GM08714 (cell line): ENCODE results near the gene CALHM6.

ENCODE experiments used
- H3K4me3 ChIP-seq: fragments of 200-500 bp; sonication (Bioruptor generic); 2 replicates; pipeline ENCODE4 v1.5.1; 2014; ENCODE audit warnings: mild to moderate bottlenecking, low read length, inconsistent platforms
- ZNF274 ChIP-seq: IDR thresholded peaks from 2 replicates; pipeline ENCODE4 v1.6.1; 2012; ENCODE audit warnings: mild to moderate bottlenecking, low read depth, low read length

Gene CALHM6

DNA sequence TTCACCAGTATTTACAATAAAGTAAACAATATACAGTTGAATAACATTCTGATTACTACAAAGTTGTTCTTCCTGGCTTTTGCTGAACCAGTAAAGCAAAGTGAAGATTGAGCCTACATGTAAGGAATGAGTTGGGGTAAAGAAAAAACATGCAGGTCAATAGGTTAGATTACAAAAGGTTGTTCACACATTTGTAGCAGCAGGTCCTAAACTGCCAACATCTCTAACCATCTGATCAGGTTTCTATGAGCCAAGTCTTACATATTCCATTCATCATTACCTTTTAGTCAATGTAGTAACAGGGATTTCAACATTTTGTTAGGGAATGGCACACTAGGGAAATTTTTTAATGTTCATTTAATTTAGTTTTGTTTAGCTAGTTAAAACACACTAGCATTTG is 9.3 kb upstream of the CALHM6 start:
- H3K4me3 ChIP-seq: no peak overlapping the region
- no peak for TF ChIP-seq ZNF274

DNA sequence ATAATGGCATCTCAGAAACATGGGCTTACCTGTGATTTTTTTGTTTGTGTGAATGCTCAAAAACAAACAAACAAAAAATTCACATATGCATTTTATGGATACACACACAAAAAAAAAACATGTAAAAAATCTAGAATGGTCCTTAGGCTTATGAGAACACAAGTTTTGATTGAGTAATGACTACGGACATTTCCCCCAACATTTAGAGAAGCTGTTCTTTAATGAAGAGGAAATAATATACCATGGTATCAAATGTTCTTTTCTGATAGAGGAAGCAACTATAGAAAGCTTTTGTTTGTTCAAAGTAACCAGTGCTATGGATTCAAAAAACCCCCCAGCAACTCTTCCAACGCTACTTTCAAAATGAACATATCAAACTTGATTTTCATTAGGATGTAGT is 8.6 kb upstream of the CALHM6 start:
- no peak for TF ChIP-seq ZNF274
- H3K4me3 ChIP-seq: no peak overlapping the region

DNA sequence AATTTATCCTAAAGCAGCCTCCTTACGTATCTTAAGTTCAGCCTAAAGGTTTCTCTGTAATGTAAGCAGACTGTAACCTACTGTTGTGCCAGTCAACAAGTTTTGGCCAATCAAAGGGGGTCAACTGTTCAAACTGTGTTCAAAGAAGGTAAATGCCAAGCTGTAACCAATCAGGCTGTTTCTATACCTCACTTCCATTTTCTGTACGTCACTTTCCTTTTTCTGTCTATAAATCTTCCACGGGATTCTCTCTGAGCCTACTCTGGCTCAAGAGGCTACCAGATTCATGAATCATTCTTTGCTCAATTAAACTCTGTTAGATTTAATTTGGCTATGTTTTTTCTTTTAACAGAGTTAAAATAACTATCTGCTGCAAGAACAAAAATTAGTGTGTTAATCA is 5.1 kb upstream of the CALHM6 start:
- no peak for TF ChIP-seq ZNF274
- H3K4me3 ChIP-seq: no peak overlapping the region

- TF ChIP-seq ZNF274: no peak
- H3K4me3 ChIP-seq: no peak overlapping the region
Observed at GRCh38 chr6:116456927-116457326, 4.2 kb upstream of the CALHM6 start.

- no peak overlapping the region for H3K4me3 ChIP-seq
- TF ChIP-seq ZNF274: no peak
Observed at GRCh38 chr6:116458264-116458663, 2.9 kb upstream of the CALHM6 start.

DNA sequence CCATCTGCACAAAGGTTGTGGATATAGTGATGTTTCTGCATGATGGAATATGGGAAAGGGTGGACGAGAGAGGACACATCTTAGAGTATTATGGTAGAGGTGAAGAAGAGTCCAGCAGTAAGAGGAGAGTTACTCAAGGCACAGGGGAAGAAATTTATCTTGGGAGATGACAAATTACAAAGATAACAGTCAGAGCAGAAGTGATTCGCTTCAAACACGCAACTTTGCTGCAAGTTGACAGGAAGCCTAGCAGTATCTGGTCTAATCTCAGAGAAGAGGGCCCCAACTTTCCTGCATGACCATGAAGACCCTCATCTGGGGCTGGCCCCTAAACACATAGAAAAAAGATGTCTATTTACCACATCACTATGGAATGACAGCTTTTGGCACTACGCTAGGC is 1.2 kb upstream of the CALHM6 start:
- no peak for TF ChIP-seq ZNF274
- H3K4me3 ChIP-seq: no peak overlapping the region

- H3K4me3 ChIP-seq: peak overlapping the region; percentile 51; the same call in 1 of the 2 replicates
- no peak for TF ChIP-seq ZNF274
Observed at GRCh38 chr6:116461932-116462885, 1.0 kb downstream of the CALHM6 start.

GRCh38 chr6:116463301-116463700 is 2.1 kb downstream of the CALHM6 start:
- H3K4me3 ChIP-seq: no peak overlapping the region
- no peak for TF ChIP-seq ZNF274

- H3K4me3 ChIP-seq: no peak overlapping the region
- TF ChIP-seq ZNF274: no peak
Observed at GRCh38 chr6:116465246-116465645, 4.1 kb downstream of the CALHM6 start.

- no peak for TF ChIP-seq ZNF274
- no peak overlapping the region for H3K4me3 ChIP-seq
Observed at GRCh38 chr6:116467096-116467495, 5.9 kb downstream of the CALHM6 start.

DNA sequence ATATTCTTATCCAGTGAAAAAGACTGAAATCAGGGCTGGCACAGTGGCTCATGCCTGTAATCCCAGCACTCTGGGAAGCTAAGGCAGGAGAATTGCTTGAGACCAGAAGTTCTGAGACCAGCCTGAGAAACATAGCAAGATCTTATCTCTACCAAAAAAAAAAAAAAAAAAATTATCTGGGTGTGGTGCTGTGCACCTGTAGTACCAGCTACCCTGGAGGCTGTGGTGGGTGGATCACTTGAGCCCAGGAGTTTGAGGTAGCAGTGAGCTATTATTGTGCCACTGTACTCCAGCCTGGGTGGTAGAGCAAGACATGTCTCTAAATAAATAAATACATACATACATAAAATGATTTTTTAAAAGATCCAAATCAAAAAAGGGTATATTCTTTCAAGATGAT is 6.3 kb downstream of the CALHM6 start:
- TF ChIP-seq ZNF274: no peak
- no peak overlapping the region for H3K4me3 ChIP-seq

- no peak for TF ChIP-seq ZNF274
- H3K4me3 ChIP-seq: no peak overlapping the region
Observed at GRCh38 chr6:116468293-116468692, 7.1 kb downstream of the CALHM6 start.

DNA sequence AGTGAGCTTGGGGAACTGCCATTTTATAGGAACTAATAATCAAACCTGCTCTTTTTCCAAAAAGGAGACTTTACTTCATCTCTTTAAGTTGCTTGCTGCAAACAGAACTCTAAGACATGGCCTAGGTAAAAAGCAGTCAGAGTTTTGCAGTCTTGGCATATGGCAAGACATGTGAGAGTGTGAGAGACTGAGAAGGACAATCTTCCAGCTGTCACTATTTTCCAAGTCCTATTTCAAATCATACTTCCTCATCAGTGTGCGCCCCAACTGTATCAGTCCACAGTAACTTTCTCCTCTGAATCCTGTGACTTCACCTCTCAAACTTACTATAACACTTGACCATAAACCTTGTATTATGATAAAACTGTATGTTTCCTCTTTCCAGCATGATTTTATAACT is 10.4 kb downstream of the CALHM6 start:
- no peak for TF ChIP-seq ZNF274
- no peak overlapping the region for H3K4me3 ChIP-seq

GRCh38 chr6:116472706-116473105 is 11.5 kb downstream of the CALHM6 start:
- no peak overlapping the region for H3K4me3 ChIP-seq
- TF ChIP-seq ZNF274: no peak

GRCh38 chr6:116475141-116475540 is 14.0 kb downstream of the CALHM6 start:
- no peak overlapping the region for H3K4me3 ChIP-seq
- no peak for TF ChIP-seq ZNF274
